HG03378 (cell line): ENCODE measurements around the gene CUL5.
A peak's percentile ranks its signal among the peaks of the same experiment; 100 is the strongest.
"Not testable (repeated sequence)": the region's sequence is repeated elsewhere in the genome, so short reads cannot be mapped to it uniquely, and the experiment has no call there.

Source experiments
- ATAC-seq: cut with Tn5 transposase; IDR thresholded peaks from one replicate; pipeline ENCODE4 v1.9.1; 2021; ENCODE audit warnings: mild to moderate bottlenecking, moderate library complexity; ENCODE audit not compliant: unreplicated experiment

The CUL5 gene

GRCh38 chr11:108111126-108111525 is 102.4 kb downstream of the CUL5 start:
- ATAC-seq: no peak

GRCh38 chr11:108112057-108112456 is 103.4 kb downstream of the CUL5 start:
- ATAC-seq: no peak

GRCh38 chr11:108115500-108116140 is 106.9 kb downstream of the CUL5 start:
- ATAC-seq: no peak

- no peak for ATAC-seq
These were observed 109.2 kb downstream of the CUL5 start for GRCh38 chr11:108117746-108118371.

- ATAC-seq: not testable (repeated sequence)
These were observed 112.2 kb downstream of the CUL5 start for GRCh38 chr11:108120936-108121273.

GRCh38 chr11:108121274-108122155 is 112.8 kb downstream of the CUL5 start, which contains the start of gene ACAT1:
ACAT1 (plus strand) TSS chr11:108121567; CDS start chr11:108121607, 40 bp downstream.
- ATAC-seq: peak; percentile 88

- ATAC-seq: no peak
These were observed 113.5 kb downstream of the CUL5 start for GRCh38 chr11:108122166-108122628.

GRCh38 chr11:108125096-108125495 is 116.4 kb downstream of the CUL5 start:
- ATAC-seq: no peak

GRCh38 chr11:108128772-108129171 is 120.1 kb downstream of the CUL5 start:
- no peak for ATAC-seq

GRCh38 chr11:108131993-108132392 is 123.3 kb downstream of the CUL5 start:
- ATAC-seq: no peak

- not testable (repeated sequence) for ATAC-seq
These were observed 124.4 kb downstream of the CUL5 start for GRCh38 chr11:108132993-108133538.

- peak; percentile 72 for ATAC-seq
These were observed 127.3 kb downstream of the CUL5 start for GRCh38 chr11:108135845-108136544.

- ATAC-seq: no peak
These were observed 128.5 kb downstream of the CUL5 start for GRCh38 chr11:108137212-108137611.

- no peak for ATAC-seq
These were observed 133.6 kb downstream of the CUL5 start for GRCh38 chr11:108142304-108142703.

- no peak for ATAC-seq
These were observed 135.9 kb downstream of the CUL5 start for GRCh38 chr11:108144615-108145014.

- ATAC-seq: no peak
These were observed 138.5 kb downstream of the CUL5 start for GRCh38 chr11:108147150-108147549.

GRCh38 chr11:108148556-108148955 is 139.9 kb downstream of the CUL5 start:
- ATAC-seq: no peak

- ATAC-seq: no peak
These were observed 145.9 kb downstream of the CUL5 start for GRCh38 chr11:108154591-108154990.
